ENCODE data around the gene NCR3LG1.

DNA sequence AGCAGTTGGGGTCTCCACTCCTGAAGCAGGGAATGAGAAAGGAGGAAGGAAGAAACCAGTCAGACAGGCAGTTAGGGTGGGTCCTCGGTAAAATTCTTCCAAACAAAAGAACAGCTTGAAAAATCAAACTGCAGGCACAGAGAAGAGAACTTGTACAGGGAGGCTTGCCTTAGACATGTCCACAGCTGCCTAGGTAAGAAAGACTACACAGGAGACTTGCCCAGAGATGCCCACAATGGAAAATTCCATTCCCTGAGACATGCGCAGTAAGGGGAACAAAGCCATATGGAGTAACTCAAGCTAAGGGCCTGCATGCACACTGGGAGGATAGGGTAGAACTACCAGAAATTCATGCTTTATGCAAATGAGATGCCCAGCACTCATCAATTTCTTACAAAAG lies 27.1 kb downstream of the NCR3LG1 start:
- TF ChIP-seq, protein P1, sequence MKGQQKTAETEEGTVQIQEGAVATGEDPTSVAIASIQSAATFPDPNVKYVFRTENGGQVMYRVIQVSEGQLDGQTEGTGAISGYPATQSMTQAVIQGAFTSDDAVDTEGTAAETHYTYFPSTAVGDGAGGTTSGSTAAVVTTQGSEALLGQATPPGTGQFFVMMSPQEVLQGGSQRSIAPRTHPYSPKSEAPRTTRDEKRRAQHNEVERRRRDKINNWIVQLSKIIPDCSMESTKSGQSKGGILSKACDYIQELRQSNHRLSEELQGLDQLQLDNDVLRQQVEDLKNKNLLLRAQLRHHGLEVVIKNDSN (IDR thresholded peaks at IDR 0.05; ENCODE audit: borderline replicate concordance, low read depth) = no peak
- TF ChIP-seq, protein P2, sequence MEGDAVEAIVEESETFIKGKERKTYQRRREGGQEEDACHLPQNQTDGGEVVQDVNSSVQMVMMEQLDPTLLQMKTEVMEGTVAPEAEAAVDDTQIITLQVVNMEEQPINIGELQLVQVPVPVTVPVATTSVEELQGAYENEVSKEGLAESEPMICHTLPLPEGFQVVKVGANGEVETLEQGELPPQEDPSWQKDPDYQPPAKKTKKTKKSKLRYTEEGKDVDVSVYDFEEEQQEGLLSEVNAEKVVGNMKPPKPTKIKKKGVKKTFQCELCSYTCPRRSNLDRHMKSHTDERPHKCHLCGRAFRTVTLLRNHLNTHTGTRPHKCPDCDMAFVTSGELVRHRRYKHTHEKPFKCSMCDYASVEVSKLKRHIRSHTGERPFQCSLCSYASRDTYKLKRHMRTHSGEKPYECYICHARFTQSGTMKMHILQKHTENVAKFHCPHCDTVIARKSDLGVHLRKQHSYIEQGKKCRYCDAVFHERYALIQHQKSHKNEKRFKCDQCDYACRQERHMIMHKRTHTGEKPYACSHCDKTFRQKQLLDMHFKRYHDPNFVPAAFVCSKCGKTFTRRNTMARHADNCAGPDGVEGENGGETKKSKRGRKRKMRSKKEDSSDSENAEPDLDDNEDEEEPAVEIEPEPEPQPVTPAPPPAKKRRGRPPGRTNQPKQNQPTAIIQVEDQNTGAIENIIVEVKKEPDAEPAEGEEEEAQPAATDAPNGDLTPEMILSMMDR (IDR thresholded peaks at IDR 0.05) = no peak
- TF ChIP-seq TEAD4 (IDR thresholded peaks at IDR 0.05; ENCODE audit: borderline replicate concordance, insufficient read depth) (no peak), RCOR1 (IDR thresholded peaks at IDR 0.05; ENCODE audit: low read length) (no peak), POLR2AphosphoS5 (IDR thresholded peaks at IDR 0.05; ENCODE audit: low read depth, low read length) (no peak), FOSL2 (IDR thresholded peaks at IDR 0.05; ENCODE audit: borderline replicate concordance, low read depth) (no peak), RXRA (IDR thresholded peaks at IDR 0.05; ENCODE audit: borderline replicate concordance, low read depth) (no peak)
